D341Med (cell line): ENCODE results near the gene CEP170B.
"Not testable (repeated sequence)": the region's sequence is repeated elsewhere in the genome, so short reads cannot be mapped to it uniquely, and the experiment has no call there.

Experiments
- DNase-seq: peaks from one replicate; pipeline ENCODE4 v3.0.0; 2012; ENCODE audit warnings: low spot score

The CEP170B gene

DNA sequence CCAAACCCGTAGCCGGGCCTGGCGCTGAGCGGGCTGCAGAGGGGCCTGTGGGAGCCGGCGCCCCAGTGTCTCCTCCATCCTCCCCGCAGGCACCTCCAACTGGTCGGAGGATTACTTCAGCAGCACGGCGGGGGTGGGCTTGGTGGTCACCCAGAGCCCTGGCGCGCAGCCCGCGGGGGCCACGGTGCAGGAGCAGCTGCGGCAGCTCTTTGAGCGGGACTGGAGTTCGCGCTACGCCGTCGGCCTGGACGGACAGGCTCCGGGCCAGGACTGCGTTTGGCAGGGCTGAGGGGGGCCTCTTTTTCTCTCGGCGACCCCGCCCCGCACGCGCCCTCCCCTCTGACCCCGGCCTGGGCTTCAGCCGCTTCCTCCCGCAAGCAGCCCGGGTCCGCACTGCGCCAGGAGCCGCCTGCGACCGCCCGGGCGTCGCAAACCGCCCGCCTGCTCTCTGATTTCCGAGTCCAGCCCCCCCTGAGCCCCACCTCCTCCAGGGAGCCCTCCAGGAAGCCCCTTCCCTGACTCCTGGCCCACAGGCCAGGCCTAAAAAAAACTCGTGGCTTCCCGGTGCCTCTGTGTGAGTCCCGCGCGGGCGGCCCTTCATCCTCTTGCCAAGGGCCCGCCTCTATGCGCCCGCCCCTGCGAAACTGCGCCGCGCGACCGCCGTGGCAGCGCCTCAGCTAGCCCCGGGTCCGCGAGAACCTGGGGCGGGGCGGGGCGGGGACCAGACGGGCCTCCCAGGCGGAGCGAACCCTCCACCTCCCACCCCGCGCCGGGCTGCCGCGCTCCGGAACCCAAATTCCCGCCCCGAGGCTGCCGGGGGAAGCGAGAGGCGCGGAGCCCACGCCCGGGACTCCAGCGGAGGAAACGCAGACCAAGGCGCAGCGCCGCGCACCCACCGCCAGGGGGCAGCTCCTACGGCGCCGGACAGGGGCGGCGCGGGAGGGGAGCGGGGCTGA is 67.9 kb downstream of the CEP170B start:
- peak; percentile 97 for DNase-seq

DNA sequence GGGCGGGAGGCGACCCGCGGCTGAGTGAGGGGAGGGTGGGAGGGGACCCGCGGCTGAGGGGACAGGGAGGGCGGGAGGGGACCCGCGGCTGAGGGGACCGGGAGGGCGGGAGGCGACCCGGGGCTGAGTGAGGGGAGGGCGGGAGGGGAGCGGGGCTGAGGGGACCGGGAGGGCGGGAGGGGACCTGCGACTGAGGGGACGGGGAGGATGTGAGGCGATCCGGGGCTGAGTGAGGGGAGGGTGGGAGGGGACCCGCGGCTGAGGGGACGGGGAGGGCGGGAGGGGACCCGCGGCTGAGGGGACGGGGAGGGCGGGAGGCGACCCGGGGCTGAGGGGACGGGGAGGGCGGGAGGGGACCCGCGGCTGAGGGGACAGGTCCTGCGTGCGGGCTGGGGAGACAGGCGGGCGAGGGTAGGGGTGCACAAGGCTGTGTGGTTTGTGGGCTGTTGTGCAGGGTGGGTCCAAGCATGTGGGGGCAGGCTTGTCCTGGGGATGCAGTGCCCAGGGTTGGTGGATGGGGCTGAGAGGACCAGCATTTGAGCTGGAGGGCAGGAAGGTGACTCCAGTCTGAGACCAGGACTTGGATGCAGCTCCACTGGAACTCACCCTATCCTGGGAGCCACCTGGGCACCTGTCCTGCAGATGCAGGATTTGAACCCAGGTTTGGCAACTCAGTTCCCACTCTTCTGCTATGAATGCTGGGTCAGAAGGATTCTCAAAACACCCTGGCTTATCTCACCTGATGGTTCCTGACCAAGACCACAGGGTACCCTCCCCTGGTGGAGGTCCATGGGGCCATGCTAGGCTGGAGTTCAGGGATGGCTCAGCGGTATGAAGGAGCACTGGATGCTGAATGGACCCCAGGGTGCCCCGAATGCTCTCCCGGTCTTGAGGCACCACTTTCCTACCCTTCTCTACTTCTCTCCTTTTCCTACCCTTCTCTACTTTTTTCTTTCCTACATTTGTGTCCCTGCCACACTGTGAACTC is 69.0 kb downstream of the CEP170B start:
- peak; percentile 55 for DNase-seq

DNA sequence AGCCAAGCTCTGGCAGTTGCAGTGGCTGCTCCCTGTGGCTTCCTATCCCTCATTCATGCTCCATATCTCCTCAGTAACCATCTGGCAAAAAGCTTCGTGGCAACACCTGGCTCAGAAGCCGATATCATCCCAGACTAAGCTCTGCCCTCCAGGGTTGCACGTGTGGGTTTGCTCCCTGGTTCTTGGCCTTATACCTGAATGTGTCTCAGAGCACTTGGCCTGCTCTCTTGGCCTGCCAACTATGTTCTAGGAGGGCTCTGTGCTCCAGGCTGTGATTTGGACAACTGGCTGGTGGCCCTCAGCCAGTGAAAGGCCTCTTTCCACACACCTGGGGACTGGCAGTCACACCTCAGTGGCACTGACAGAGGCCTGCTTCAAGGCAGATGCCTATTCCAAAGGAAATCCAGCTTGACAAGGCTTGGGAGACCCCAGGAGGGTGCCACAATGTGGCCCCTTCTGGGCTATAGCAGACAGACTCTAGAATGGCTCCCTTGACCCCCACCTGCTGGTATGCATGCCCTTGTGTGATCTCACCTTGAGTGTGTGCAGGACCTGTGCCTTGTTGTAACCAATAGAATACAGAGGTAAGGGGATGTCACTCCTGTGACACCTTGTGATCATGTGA is 70.1 kb downstream of the CEP170B start:
- no peak for DNase-seq

DNA sequence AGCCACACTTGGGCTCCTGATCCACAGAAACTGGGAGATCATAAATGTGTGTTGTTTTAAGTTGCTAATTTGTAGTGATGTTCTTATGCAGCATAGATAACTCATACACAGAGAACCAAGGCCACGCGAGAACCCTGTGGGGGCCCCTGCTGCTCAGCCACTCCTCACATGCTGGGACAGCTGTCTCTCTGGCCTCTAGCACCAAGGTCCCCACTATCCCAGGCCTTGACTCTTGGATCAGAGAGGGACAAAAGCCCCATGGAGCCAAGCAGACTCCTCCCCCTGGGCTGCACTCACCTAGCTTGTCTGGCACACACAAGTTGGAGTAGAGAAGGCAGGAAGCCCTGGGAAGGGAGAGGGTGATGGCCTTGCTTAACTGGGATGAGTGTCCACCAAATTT is 70.9 kb downstream of the CEP170B start:
- DNase-seq, result no peak

DNA sequence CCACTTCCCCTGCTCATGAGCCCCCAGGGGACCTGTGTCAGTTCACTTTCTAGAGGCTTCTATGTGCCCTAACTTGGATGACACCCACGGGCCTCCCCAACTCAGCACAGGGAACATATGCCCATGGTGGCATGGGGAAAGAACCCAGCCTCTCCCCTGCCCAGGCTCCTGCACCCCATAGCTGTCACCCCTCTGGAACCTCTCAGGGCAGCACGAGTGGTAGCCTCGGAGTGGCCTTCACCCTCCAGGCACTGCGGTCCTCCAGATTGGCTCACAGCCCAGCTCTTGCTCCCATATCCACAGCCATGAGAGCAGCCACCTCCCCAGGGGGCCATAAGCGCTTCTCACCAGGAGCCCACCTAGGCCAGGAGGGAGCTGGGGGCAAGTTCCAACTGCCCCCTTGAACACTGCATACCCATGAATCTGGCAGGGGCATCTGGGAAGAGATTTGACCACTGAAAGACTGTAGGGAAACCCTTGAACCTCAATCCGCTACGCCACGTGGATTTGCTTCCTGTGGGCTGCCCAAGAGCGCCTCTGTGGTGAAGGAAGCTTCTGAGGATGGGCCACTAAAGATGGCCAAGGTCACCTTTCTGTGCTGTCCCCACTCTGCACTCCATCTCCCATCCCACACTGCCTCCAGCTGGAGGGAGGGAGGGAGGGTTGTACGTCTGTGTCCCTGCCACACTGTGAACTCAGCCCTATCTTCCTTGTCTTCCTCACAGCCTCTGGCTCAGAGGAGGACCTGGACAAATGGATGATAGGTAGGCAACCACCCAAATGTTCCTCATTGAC is 71.5 kb downstream of the CEP170B start:
- DNase-seq, result no peak

DNA sequence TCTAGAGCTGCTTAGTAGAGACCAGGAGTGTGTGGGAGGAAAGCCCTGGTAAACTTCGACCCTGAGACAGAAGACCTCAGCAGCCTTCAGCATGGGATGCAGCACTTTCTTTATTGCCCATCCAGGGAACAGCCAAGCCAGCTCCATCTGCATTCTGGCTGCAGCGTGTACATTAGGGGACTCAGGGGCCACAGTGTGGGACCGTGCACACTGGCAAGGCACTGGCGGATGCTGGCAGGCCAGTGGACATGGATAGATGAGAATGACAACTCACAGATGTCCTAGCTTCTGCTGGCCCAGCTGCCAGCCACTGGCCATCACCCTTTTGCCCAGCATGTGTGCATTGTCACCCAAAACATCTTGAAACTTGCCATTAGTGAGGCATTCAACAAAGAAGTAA is 72.1 kb downstream of the CEP170B start:
- no peak for DNase-seq

DNA sequence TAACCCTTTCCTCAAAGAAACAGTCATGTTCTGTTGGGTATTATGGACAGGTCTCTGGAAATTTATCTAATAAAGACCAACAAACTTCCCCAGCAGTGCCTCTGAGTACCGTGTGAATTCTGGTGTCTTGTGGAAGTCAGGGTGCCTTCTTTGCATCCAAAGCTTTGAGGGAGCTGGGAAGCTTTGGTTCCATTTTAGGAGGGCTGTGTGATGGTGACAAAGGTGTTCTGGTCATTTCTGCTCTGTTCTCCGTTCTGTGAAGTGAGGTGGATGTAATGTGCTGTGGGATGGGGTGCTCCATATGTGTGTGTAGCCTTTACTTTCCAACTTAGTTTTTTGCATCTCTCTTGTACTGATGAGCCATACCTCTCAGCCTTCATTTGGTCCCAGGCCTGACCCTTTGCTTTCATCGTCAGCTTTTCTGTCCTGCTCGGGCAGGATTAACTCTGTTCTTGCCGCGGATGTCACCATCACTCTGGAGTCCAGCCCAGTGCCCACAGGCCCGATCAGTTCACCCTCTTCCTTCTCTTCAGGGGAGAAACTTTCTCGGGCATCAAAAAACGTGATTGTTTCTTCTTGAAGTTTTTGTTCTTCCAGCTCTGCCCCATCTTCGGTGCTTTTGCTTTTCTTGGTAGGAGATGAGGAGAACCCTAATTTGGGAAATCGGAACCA is 72.8 kb downstream of the CEP170B start:
- no peak for DNase-seq

DNA sequence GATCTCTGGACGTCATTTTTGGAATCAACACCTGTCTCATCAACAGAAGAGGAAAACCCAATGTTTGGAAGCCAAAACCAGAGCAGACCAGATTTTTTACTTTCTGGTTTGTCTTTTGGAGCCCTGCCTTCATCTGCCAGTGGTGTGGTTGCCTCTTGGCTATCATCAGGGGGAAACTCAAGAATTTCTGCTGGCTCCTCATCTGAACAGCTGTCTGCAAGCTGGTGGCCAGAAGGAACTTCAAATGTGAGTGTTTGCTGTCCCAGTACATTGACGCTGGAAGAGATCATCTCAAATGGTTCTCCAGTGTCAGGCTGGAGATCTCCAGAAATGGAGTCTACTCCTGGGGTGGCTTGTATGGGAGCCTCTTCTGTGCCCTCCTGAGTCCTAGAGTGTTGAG is 73.4 kb downstream of the CEP170B start:
- no peak for DNase-seq

DNA sequence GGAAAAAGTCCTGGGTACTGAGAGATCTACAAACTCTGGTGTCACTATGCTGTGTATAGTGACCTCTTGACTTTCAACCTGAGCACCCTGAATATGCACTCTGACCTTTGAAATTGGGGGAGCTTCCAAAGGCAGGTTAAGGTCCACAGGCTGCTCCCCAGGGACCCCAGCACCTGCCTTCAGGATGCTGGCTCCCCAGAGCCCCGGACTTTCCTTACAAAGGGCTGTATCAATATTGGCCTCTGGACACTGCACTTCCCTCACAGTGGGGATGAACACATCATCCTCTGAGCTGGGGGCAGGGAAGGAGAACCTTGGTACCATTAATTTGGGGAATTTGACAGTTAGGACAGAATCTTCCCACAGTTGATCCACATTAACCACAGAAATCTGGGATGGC is 73.9 kb downstream of the CEP170B start:
- DNase-seq, result no peak

DNA sequence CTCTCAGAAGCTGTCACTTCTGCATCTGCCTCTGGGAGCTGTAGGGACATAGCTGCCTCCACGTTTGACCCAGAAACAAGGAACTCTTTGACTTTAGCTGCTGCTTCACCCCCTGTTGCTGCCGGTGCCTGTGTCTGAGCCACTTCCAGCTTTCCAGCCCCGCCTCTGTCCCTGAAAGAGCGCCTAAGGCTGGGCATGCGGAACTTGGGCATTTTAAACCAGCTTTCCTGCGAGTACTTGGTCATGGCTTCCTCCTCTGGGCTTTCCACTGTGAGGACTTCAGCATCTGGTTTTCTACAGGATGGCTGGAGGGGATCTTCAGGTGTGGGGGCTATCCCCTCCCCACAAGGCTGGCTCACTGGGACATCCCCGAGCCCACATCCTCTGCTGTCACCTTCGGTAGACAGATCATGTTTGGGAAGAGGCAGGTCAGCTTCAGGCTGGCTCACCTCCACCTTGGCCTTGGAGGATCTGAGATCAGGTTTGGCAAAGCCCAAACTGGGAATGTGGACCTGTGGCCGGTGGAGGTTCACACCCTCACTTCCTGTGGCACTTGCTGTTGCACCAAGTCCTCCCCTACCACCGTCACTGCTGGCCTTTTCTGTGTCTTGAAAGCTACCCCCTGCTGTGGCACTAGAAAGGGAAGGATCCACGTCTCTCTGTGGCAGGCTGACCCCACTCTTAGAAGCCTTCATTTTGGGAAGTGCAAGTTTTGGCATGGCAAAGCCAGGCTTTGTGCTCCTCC is 74.8 kb downstream of the CEP170B start:
- no peak for DNase-seq

DNA sequence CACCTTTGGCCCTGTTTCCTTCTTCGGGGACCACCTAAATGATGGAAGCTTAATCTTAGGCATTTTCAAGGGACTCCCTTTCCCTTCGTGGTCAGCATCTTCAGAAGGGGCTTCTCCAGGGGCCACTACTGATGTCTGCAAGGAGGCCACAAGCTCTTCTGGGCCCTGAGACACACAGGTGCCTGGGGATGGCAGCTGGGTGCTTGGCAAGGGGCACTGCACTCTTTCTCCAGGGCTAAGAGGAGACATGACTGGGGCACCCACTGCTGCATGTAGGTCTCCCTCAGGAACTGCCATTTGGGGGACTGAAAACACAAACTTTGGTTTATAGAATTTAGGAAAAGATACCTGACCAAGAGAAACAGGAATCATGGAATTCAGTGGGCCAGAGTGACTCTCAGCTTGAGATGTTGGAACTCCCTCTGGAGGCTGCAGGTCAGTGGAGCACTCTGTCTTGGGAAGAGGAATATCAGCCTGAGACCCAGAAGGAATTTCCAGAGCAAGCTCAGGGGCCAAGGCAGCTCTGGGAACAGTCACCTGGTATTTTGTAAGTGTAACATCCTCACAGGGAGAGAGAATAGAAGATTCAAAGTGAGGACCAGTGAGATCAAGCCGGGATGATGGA is 75.6 kb downstream of the CEP170B start:
- DNase-seq, result no peak

DNA sequence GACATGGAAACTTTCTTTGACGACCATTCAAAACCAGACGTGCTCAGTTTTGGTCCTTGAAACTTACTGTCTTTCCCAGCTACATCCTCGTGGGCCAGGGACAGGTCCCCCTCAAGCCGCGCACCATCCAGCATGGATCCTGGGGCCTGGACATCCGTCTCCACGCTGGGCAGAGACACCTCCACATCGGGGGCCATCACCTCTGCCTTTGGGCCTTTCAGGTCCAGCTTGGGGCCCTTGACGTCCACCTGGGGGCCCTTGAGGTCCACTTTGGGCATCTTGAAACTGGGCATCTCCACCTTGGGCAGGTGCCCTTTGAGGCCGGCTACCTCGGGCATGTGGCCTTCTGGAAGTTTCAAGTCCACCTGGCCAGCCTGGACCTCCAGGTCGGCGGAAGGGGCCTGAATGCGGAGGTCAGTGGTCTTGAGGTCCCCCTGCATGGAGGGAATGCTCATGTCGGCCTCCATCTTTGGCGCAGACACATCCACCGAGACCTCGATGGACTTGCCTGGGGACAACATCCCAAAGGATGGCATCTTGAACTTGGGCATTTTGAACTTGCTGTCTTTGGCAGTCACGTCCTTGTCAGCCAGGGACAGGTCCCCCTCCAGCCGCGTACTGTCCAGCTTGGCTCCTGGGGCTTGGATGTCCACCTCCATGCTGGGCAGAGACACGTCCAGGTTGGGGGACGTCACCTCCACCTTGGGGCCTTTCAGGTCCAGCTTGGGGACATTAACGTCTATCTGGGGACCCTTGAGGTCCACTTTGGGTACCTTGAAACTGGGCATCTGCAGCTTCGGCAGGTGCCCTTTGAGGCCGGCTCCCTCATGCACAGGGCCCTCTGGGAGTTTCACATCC is 76.7 kb downstream of the CEP170B start:
- DNase-seq, result no peak

DNA sequence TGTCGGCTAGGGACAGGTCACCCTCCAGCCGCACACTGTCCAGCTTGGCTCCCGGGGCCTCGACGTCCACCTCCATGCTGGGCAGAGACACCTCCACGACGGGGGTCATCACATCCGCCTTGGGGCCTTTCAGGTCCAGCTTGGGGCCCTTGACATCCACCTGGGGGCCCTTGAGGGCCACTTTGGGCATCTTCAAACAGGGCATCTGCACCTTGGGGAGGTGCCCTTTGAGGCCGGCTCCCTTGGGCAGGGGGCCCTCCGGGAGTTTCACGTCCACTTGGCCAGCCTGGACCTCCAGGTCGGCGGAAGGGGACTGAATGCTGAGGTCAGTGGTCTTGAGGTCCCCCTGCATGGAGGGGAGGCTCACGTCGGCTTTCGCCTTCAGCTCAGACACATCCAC is 77.5 kb downstream of the CEP170B start:
- no peak for DNase-seq

DNA sequence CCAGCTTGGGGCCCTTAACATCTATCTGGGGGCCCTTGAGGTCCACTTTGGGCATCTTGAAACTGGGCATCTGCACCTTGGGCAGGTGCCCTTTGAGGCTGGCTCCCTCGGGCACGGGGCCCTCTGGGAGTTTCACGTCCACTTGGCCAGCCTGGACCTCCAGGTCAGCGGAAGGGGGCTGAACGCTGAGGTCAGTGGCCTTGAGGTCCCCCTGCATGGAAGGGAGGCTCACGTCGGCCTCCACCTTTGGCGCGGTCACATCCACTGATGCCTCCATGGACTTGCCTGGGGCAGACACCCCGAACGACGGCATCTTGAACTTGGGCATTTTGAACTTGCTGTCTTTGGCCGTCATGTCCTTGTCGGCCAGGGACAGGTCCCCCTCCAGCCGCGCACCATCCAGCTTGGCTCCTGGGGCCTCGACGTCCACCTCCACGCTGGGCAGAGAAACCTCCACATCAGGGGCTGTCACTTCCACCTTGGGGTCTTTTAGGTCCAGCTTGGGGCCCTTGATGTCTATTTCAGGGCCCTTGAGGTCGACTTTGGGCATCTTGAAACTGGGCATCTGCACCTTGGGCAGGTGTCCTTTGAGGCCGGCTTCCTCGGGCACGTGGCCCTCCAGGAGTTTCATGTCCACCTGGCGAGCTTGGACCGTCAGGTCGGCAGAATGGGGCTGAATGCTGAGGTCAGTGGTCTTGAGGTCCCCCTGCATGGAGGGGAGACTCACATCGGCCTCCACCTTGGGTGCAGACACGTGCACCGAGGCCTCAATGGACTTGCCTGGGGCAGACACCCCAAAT is 78.3 kb downstream of the CEP170B start:
- DNase-seq, result not testable (repeated sequence)

DNA sequence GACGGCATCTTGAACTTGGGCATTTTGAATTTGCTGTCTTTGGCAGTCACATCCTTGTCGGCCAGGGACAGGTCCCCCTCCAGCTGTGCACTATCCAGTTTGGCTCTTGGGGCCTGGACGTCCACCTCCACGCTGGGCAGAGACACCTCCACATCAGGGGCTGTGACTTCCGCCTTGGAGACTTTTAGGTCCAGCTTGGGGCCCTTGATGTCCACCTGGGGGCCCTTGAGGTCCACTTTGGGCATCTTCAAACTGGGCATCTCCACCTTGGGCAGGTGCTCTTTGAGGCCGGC is 78.9 kb downstream of the CEP170B start:
- not testable (repeated sequence) for DNase-seq

DNA sequence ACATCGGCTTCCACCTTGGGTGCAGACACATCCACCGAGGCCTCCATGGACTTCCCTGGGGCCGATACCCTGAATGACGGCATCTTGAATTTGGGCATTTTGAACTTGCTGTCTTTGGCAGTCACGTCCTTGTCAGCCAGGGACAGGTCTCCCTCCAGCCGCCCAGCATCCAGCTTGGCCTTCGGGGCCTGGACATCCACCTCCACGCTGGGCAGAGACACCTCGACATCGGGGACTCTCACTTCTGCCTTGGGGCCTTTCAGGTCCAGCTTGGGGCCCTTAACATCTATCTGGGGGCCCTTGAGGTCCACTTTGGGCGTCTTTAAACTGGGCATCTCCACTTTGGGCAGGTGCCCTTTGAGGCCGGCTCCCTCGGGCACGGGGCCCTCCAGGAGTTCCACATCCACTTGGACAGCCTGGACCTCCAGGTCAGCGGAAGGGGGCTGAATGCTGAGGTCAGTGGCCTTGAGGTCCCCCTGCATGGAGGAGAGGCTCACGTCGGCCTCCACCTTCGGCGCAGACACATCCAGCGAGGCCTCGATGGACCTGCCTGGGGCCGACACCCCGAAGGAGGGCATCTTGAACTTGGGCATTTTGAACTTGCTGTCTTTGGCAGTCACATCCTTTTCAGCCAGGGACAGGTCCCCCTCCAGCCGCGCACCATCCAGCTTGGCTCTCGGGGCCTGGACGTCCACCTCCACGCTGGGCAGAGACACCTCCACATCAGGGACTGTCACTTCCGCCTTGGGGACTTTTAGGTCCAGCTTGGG is 79.6 kb downstream of the CEP170B start:
- not testable (repeated sequence) for DNase-seq

DNA sequence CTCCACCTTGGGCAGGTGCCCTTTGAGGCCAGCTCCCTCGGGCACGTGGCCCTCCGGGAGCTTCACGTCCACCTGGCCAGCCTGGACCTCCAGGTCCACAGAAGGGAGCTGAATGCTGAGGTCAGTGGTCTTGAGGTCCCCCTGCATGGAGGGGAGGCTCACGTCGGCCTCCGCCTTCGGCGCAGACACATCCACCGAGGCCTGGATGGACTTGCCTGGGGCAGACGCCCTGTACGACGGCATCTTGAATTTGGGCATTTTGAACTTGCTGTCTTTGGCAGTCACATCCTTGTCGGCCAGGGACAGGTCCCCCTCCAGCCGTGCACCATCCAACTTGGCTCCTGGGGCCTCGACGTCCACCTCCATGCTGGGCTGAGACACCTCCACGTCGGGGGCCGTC is 80.2 kb downstream of the CEP170B start:
- not testable (repeated sequence) for DNase-seq
